Duodenal mucosa (tissue), 2 donors: ENCODE data around the gene TUBG2.

Source experiments
- H3K27ac ChIP-seq: one replicate; pipeline ENCODE4 v1.7.0; 2013; ENCODE audit warnings: low read depth, low read length
- H3K27me3 ChIP-seq, 2 donors: one replicate each; pipeline ENCODE4 v1.7.0; 2013; ENCODE audit warnings: low read length in 2 of 2, control low read depth in 1 of 2; ENCODE audit not compliant: insufficient read depth in 2 of 2, control insufficient read depth in 1 of 2
- H3K36me3 ChIP-seq, 2 donors: one replicate each; pipeline ENCODE4 v1.7.0; 2013; ENCODE audit warnings: low read length in 2 of 2, control low read depth in 1 of 2; ENCODE audit not compliant: insufficient read depth in 2 of 2, control insufficient read depth in 1 of 2
- H3K4me1 ChIP-seq, 2 donors: one replicate each; pipeline ENCODE4 v1.7.0; 2013; ENCODE audit warnings: low read length in 2 of 2, control low read depth in 1 of 2; ENCODE audit not compliant: insufficient read depth in 2 of 2, control insufficient read depth in 1 of 2
- H3K4me3 ChIP-seq, 2 donors: one replicate each; pipeline ENCODE4 v1.7.0; 2013; ENCODE audit warnings: low read length in 2 of 2, low read depth in 1 of 2
- H3K9ac ChIP-seq, 2 donors: one replicate each; pipeline ENCODE4 v1.7.0; 2013; ENCODE audit warnings: low read length in 2 of 2, low read depth in 1 of 2
- H3K9me3 ChIP-seq, 2 donors: one replicate each; pipeline ENCODE4 v1.7.0; 2013; ENCODE audit warnings: low read length in 2 of 2, control low read depth in 1 of 2; ENCODE audit not compliant: control insufficient read depth in 1 of 2

The TUBG2 gene

GRCh38 chr17:42695500-42695899 is 36.4 kb downstream of the TUBG2 start:
- Histone ChIP-seq H3K27ac (no peak overlapping the region), H3K27me3 (no peaks in the 10 kb centered on the region), H3K9me3 (no peaks in the 10 kb centered on the region), H3K4me3 (no peak overlapping the region), H3K36me3 (peaks cover 5 to 20% of the 10 kb centered on the region in 2 donors), H3K9ac (no peak overlapping the region), H3K4me1 (no peaks in the 10 kb centered on the region)

- H3K9me3 ChIP-seq, result no peaks in the 10 kb centered on the region
- H3K9ac ChIP-seq, result no peak overlapping the region
- no peaks in the 10 kb centered on the region for H3K4me1 ChIP-seq
- H3K27me3 ChIP-seq, result no peaks in the 10 kb centered on the region
- H3K27ac ChIP-seq, result no peak overlapping the region
- H3K36me3 ChIP-seq, result peaks cover 21 to 38% of the 10 kb centered on the region in 2 donors
- H3K4me3 ChIP-seq, result no peak overlapping the region
Measured at GRCh38 chr17:42697108-42697811, 38.2 kb downstream of the TUBG2 start.

GRCh38 chr17:42698736-42699414 is 39.8 kb downstream of the TUBG2 start:
- Histone ChIP-seq H3K9me3 (no peaks in the 10 kb centered on the region), H3K27me3 (no peaks in the 10 kb centered on the region), H3K36me3 (peaks cover 33 to 53% of the 10 kb centered on the region in 2 donors), H3K9ac (no peak overlapping the region), H3K4me3 (no peak overlapping the region), H3K27ac (no peak overlapping the region), H3K4me1 (no peaks in the 10 kb centered on the region)

GRCh38 chr17:42699415-42699740 is 40.3 kb downstream of the TUBG2 start:
- no peak overlapping the region for H3K27ac ChIP-seq
- H3K4me3 ChIP-seq, result no peak overlapping the region
- H3K36me3 ChIP-seq, result peaks cover 35 to 57% of the 10 kb centered on the region in 2 donors
- H3K27me3 ChIP-seq, result no peaks in the 10 kb centered on the region
- no peaks in the 10 kb centered on the region for H3K4me1 ChIP-seq
- H3K9me3 ChIP-seq, result no peaks in the 10 kb centered on the region
- no peak overlapping the region for H3K9ac ChIP-seq

- Histone ChIP-seq H3K27ac (no peak overlapping the region), H3K4me1 (peaks cover 0 to under 1% of the 10 kb centered on the region in 2 donors), H3K9me3 (no peaks in the 10 kb centered on the region), H3K27me3 (no peaks in the 10 kb centered on the region), H3K9ac (no peak overlapping the region), H3K36me3 (peaks cover 47 to 65% of the 10 kb centered on the region in 2 donors), H3K4me3 (no peak overlapping the region)
Measured at GRCh38 chr17:42700586-42701289, 41.7 kb downstream of the TUBG2 start.

- H3K36me3 ChIP-seq, result peaks cover 56 to 75% of the 10 kb centered on the region in 2 donors
- no peak overlapping the region for H3K27ac ChIP-seq
- no peaks in the 10 kb centered on the region for H3K27me3 ChIP-seq
- no peak overlapping the region for H3K4me3 ChIP-seq
- peaks cover 0 to 5% of the 10 kb centered on the region in 2 donors for H3K4me1 ChIP-seq
- H3K9me3 ChIP-seq, result no peaks in the 10 kb centered on the region
- no peak overlapping the region for H3K9ac ChIP-seq
Measured at GRCh38 chr17:42702446-42702845, 43.4 kb downstream of the TUBG2 start.

- H3K9ac ChIP-seq, result no peak overlapping the region
- H3K4me3 ChIP-seq, result no peak overlapping the region
- H3K27me3 ChIP-seq, result no peaks in the 10 kb centered on the region
- H3K27ac ChIP-seq, result no peak overlapping the region
- no peaks in the 10 kb centered on the region for H3K9me3 ChIP-seq
- peaks cover 0 to 5% of the 10 kb centered on the region in 2 donors for H3K4me1 ChIP-seq
- H3K36me3 ChIP-seq, result peaks cover 70 to 89% of the 10 kb centered on the region in 2 donors
Measured at GRCh38 chr17:42704490-42704836, 45.4 kb downstream of the TUBG2 start.

GRCh38 chr17:42704837-42705494 is 45.9 kb downstream of the TUBG2 start:
- H3K27ac ChIP-seq, result no peak overlapping the region
- H3K9me3 ChIP-seq, result no peaks in the 10 kb centered on the region
- no peak overlapping the region for H3K4me3 ChIP-seq
- H3K36me3 ChIP-seq, result peaks cover 75 to 94% of the 10 kb centered on the region in 2 donors
- H3K9ac ChIP-seq, result no peak overlapping the region
- H3K4me1 ChIP-seq, result peaks cover 0 to 5% of the 10 kb centered on the region in 2 donors
- no peaks in the 10 kb centered on the region for H3K27me3 ChIP-seq

- Histone ChIP-seq H3K4me3 (no peak overlapping the region), H3K27ac (no peak overlapping the region), H3K27me3 (no peaks in the 10 kb centered on the region), H3K9me3 (no peaks in the 10 kb centered on the region), H3K9ac (no peak overlapping the region), H3K4me1 (peaks cover 0 to 5% of the 10 kb centered on the region in 2 donors), H3K36me3 (peaks cover 63 to 92% of the 10 kb centered on the region in 2 donors)
Measured at GRCh38 chr17:42706732-42707131, 47.6 kb downstream of the TUBG2 start.

- Histone ChIP-seq H3K4me3 (no peak overlapping the region), H3K9me3 (no peaks in the 10 kb centered on the region), H3K36me3 (peaks cover 59 to 88% of the 10 kb centered on the region in 2 donors), H3K9ac (no peak overlapping the region), H3K27me3 (no peaks in the 10 kb centered on the region), H3K27ac (no peak overlapping the region), H3K4me1 (peaks cover 0 to 5% of the 10 kb centered on the region in 2 donors)
Measured at GRCh38 chr17:42708588-42708987, 49.5 kb downstream of the TUBG2 start.
